Fibroblast of skin of right quadriceps (primary cell): ENCODE data around the gene LEMD1.
"Not testable (repeated sequence)": the region's sequence is repeated elsewhere in the genome, so short reads cannot be mapped to it uniquely, and the experiment has no call there.

ENCODE experiments used
- DNase-seq: peaks from one replicate; pipeline ENCODE4 v3.0.0-alpha.2; 2013

The LEMD1 gene

GRCh38 chr1:205375835-205376545, 45.9 kb downstream of the LEMD1 start:
- DNase-seq = peak; percentile 62

DNA sequence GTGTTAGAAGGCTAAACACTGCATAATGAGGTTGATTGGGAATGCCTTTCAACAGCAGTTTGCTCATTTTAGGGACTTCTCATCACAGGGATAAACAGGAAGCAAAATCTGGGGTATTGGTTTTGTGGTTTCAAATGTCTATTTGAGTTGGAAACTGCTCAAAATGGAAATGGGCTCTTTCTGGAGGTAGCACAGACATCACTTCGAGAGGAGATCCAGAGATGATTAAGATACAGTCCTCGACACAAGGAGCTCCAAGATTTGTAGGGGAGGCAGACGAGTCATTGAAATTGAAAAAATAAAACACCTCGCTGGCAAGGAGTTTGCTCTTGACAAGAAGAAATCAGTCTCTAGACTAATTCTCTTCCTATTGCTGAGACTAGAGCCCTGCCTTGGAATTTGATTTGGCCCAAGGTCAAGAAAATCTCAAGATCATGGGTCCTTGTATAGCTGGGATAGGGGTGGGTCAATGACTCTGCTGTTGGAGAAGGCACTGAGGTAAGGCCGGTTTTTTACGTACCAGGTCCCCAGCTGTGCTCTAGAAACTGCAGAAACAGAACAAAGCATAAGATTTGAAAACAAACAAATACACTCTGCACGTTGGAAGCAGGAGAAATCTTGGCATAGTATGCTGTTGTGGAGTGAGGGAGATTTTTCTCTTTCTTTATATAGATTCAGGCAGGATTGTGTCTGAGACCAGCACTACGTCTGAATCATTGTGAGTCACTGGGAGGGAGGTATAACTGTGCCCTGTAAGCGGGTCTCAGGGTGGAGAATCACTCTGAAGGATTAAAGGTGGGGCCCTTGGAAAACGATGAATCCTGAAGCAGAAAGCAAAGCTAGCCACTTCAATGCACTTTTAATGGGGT, 47.4 kb downstream of the LEMD1 start:
- peak; percentile 80 for DNase-seq

DNA sequence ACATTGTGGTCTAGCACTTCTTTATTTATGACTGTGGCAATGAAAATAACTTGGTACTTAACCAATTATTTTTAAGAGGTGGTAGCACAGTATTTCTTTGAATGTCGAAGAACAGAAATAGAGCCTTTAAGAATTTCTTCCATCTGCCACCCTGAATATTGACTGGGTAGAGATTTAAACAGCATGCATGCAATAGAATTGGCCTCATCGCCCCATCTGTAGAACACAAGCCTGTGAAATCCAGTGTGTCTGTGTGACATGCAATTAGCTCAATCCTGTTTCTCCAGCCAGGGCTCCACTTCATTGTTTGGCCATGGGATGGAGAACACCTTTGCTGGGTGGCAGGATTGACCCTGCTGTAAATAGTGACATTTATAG, 48.1 kb downstream of the LEMD1 start:
- no peak for DNase-seq

DNA sequence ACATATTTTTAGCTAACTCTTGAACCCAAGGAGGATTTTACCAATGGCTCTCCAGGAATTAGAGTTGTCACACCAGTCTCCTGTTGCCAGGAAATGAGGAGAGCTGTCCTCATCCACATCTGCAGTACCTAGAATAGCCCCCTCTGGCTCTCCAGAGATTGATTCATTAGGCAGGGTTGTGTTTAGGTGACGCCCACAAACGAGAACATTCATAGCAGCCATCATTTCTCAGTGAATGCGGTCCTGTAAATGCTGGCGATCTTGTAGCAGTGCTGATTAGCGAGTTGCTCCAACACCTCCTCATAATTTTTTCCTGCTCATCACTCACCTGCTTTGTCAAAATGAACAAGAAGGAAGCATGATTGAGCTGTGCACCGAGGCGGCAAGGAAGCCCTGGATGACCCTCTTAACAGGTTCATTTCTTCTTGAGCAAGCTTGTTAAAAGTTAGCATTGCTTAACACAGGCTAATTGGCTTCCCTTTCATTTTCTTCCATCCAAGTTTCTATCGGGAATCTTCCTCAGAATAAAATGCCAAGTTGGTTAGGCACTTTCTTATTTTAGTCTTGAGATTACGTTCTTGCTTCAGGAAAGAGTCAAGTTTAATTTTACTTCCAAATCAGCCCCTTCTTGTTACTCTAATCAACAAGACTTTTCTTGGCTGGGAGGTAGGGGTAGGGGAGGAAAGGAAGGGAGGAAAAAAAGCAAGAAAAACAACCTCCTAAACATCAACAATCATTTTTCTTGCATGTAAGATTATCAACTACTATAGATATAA, 48.6 kb downstream of the LEMD1 start:
- DNase-seq = peak; percentile 9

- DNase-seq = peak; percentile 58
Measured at GRCh38 chr1:205371871-205372660, 49.8 kb downstream of the LEMD1 start.

- DNase-seq = no peak
Measured at GRCh38 chr1:205370780-205371179, 51.1 kb downstream of the LEMD1 start.

DNA sequence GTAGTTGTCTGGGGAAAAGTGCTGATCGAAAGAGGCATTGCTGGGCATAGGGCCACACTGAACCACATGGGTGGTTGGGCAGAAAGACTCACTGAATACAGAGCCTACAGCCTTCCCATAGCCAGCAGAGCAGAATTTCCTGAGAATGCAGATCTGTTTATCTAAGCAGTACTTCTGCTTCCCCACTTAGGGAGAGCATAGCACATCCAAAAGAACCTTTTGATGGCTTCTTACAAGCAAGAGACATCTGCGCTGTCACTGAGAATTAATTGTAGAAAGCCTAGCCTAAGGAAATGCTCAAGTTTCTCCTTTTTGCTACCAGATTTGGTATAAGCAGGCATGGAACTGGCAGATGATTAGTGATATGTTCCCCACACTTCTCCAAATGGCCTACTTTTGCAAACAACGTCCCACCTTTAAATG, 52.1 kb downstream of the LEMD1 start:
- DNase-seq = no peak

DNA sequence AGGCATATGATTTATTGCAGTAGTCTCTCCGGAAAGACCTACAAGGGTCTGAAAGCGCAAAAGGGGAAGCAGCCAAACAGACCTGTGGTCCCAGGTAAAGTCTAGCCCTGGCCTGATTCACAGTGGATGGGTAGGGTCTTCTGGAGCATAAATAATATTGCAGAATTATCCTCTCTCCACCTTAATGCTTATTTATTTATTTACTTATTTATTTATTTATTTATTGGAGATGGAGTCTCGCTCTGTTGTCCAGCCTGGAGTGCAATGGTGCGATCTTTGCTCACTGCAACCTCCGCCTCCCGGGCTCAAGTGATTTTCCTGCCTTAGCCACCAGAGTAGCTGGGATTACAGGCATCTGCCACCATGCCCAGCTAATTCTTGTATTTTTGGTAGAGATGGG, 53.4 kb downstream of the LEMD1 start:
- DNase-seq = no peak

DNA sequence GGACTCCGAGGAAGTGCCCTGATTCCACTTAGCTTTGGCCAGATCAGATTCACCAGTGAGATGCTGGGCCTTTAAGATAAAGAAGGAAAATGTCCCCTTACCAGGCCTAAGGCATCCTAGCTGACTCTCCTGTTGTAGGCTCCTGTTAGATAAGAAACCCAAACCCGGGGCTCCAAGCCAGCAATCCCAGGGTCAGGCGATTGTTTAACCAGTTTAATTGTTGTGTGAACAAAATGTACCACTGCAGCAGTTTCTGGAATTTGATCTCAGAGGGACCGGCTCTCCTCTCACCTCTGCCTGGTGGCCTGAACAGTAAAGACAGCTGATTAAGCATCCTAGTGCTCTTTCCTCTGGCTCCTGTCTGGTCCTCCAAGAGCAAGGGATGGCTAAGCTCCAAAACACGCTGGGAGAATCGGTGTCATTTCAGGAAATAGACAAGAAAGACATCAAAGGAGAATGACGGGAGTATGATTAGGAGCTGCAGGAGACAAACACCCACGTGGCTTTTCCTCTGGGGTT, 55.9 kb downstream of the LEMD1 start:
- no peak for DNase-seq

GRCh38 chr1:205365086-205365485, 56.8 kb downstream of the LEMD1 start:
- DNase-seq = not testable (repeated sequence)

DNA sequence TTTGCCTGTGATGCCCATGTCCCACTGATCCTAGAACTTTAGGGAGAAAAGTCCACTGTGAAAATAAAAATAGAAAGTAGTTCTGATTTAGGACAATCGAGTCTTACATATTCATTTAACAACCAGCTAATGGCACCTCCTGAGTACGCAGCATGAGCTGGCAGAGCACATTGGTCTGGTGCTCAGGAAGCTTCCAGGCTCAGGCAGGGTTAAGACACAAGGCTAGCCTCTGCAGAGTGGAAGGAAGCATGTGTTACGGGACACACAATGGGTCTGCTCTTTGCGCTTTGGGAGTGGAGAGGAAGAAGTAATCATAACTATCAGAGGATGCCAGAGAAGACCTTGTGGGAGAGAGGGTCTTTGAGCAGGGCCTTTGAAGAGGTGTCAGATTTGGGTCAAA, 61.0 kb downstream of the LEMD1 start:
- DNase-seq = no peak

DNA sequence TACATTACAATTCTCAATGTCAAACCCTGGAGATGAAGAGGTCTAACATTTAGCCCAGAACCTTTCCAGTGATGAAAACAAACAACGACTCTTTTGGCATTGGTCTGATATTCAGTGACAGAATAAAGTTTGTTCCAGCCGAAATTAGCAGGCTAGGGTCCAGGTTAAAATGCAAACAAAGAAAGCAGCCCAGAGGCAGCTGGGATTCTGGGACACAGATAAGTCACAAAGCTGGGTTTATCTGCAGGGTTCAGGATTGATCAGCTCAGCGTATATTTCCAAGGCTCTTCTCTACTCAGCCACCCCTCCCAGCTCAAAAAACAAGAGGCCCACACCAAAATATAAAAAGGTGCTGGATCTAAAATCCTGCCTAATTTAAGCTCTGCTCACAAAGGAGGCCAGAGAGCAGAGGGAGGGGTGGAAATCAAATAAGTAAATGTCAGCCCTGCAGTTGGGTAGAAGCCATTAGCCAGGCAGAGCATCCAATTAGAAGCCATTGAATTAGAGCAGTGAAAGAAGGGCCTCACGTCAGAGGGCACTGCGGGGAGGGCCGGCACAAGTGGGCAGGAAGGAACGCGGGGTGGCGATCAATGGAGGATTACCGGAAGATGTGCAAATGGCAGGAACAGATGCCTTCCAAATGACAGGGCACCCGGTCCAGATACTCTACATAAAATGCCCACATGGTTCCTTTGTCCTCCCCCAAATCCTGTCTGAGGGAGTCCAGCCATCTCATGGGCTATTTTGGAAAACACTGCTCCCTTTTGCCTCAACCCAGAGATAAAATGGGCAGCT, 61.9 kb downstream of the LEMD1 start:
- DNase-seq = no peak

DNA sequence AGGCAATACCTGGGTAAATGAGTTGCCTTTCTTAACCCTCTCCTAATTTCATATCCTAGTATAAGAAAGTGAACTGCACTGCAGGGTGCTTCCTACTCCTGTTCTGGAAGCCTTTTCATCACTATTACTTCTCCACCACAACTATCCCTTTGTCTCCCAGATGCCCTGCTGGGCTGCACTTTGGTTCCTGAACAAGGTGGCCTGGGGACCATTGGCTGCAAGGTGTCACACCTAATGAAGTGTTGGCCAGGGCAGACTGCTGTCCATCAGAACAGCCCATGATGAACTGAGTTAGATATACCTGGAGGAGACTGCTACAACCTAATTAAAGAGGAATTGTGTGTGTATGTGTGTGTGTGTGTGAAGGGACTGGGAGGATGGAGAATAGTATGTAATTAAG, 63.3 kb downstream of the LEMD1 start:
- DNase-seq = no peak

- DNase-seq = no peak
Measured at GRCh38 chr1:205357567-205357966, 64.3 kb downstream of the LEMD1 start.

GRCh38 chr1:205356440-205357139, 65.3 kb downstream of the LEMD1 start, which contains the start of gene KLHDC8A:
KLHDC8A (minus strand) TSS chr1:205356922; CDS start chr1:205343604, 13,318 bp downstream.
- DNase-seq = peak; percentile 21

GRCh38 chr1:205355075-205355453, 66.8 kb downstream of the LEMD1 start:
- no peak for DNase-seq

DNA sequence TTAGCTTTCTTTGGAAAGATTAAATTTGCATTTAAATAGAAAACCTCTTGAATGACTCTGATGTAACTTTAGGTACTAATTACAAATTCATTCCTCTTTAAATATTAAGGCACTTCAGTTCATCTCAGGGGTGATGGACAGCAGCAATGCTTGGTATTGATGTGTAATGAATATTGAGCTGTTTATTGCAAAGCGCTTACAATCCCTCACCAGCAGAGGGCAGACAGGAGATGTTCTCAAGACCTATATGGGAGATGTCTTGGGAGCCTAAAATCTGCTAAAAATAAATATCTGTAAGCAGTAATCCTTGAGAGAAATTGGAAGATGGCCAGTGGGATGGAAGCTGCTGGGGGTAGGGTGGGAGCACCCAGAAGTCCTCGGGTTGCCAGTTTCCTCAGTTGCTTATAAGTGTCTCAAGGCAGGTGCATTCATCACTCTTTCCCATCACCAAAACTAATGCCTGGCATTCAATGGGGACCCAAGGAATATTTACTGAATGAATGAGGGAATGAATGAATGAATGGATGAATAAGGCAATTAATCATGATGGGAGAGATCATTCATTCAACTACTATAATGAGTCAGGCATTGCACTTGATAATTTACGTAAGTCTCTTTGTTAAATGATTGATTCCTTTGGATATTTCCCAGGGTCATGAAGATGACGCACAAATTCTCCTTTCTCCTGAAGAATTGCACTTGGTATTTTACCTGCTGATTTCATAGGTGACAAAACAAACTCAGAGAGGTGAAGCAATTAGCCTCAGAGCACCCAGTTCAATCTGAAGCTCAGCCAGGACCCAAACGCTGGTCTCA, 67.4 kb downstream of the LEMD1 start:
- DNase-seq = peak; percentile 62

GRCh38 chr1:205353612-205354011, 68.2 kb downstream of the LEMD1 start:
- no peak for DNase-seq

DNA sequence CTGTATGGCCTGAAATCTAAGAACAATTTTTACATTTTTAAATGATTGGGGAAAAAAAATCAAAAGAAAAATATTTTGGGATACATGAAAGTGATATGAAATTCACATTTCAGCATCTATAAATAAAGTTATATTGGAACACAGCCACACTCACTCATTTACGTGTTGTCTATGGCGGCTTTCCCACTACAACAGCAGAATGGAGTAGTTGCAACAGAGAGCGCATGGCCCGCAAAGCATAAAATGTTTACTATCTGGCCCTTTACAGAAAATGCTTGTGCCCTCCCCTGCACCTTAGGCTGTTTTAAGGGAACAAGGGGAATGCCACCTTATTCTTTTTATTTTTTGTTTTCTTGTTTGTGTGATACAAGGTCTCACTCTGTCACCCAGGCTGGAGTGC, 68.7 kb downstream of the LEMD1 start:
- DNase-seq = no peak
